ENCODE measurements around the gene PARD3B. TPM values are rescaled to one million over a fixed set of nuclear protein-coding genes. Genes with fewer than 3 reads are reported as not detected.

PARD3B gene
- total and polyA plus RNA-seq, 2 of the 13 experiments (the other 11 are each of a cell fraction or from before 2014, with no cell fraction given): 0.71 to 2.3 TPM

DNA sequence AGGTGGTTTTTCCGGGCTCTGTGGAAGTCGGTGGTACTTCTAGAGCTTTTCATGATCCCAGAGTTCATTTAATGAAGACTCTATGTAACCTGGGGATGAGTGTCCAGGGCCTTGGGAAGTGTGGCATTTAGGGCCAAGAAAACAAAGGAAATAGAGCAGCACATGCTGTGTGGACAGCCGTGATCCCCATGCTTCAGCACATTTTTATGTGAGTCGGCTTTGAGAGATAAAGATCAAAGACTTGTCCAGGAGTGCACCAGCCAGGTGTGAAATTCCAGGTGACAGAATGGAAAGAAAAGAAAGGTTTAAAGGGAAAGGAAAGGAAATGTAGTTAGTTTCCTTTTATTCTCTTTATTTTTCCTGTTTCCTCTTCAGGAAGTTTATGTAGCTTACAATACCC, 879.1 kb downstream of the PARD3B start (continued):
- no peak for TF ChIP-seq HMG20A (CRISPR knock-in tag; IDR thresholded peaks at IDR 0.05; ENCODE audit: borderline replicate concordance)
- TF ChIP-seq HIC2 (CRISPR knock-in tag; IDR thresholded peaks at IDR 0.05; ENCODE audit: low read depth): no peak

GRCh38 chr2:205425102-205425501, 879.8 kb downstream of the PARD3B start:
- in situ Hi-C loops (cut with HindIII; ENCODE audit: extremely low pct_ligation_motif_present, low pct_unique_long_range_greater_than_20kb): no loop called here
- no peak for FAIRE-seq
- CTCF ChIA-PET (ENCODE audit: low intra/inter-chr PET ratio, low total read pairs): no interaction called here

More at GRCh38 chr2:205425102-205425501, 879.8 kb downstream of the PARD3B start:
- ATAC-seq (no peak), DNase-seq (ENCODE audit: low spot score) (no peak)
- no TSS peak for BruUV-seq (replicated peaks)
- Histone ChIP-seq H3K9ac (ENCODE audit: insufficient read depth, low read depth, low read length) (no peak overlapping the region), H3K27me3 (ENCODE audit: control insufficient read depth in 1 of 2, insufficient read depth in 2 of 2, low read length in 2 of 2) (no peaks in the 10 kb centered on the region), H4K20me1 (ENCODE audit: insufficient read depth, low read length) (no peaks in the 10 kb centered on the region), H3K27ac (ENCODE audit: extremely low read length, insufficient read depth, low read length) (no peak overlapping the region), H3K9me3 (ENCODE audit: low read length) (no peaks in the 10 kb centered on the region), H3K36me3 (replicated peaks in 1 of 2; ENCODE audit: control insufficient read depth in 1 of 2, insufficient read depth in 2 of 2, low read length in 2 of 2) (no peaks in the 10 kb centered on the region), H2AFZ (ENCODE audit: low read length) (no peak overlapping the region), H3K79me2 (ENCODE audit: insufficient read depth, low read length) (no peaks in the 10 kb centered on the region), H3K4me3 (replicated peaks in 1 of 3; ENCODE audit: insufficient read depth in 1 of 3, low read depth in 2 of 3, low read length in 3 of 3) (no peak overlapping the region), H3K4me2 (ENCODE audit: low read depth, low read length) (no peak overlapping the region), H3K4me1 (ENCODE audit: insufficient read depth, low read length) (no peaks in the 10 kb centered on the region)
- intact Hi-C loops (cut with micrococcal nuclease; ENCODE audit: unreplicated experiment): no loop called here
- peak; percentile 58 to 83; a peak in 3 of 4 replicates for TF ChIP-seq MAFK (conservative IDR thresholded peaks at IDR 0.05 in 1 of 2, IDR thresholded peaks at IDR 0.05 in 1 of 2; ENCODE audit: low read length in 2 of 2)
- no peak for TF ChIP-seq RERE (CRISPR knock-in tag; IDR thresholded peaks at IDR 0.05; ENCODE audit: low read depth)
- peak; percentile 73 for TF ChIP-seq MAFF (IDR thresholded peaks at IDR 0.05; ENCODE audit: low read depth, low read length)
- 15% methylated on average over 2 of the region's 2 CpGs for WGBS (ENCODE audit: low lambda C conversion rate)
- POLR2A ChIA-PET: no interaction called here

All from HepG2 (cell line).